COLO668 (cell line): ENCODE measurements around the gene ZNF490.
A peak's percentile ranks its signal among the peaks of the same experiment; 100 is the strongest.
"Not testable (repeated sequence)": the region's sequence is repeated elsewhere in the genome, so short reads cannot be mapped to it uniquely, and the experiment has no call there.

Experiments
- DNase-seq: peaks from one replicate; lab custom pipeline; 2025; ENCODE audit not compliant: unreplicated experiment; lab: John Stamatoyannopoulos, UW

ZNF490 gene

GRCh38 chr19:12623361-12624031 lies 12.9 kb upstream of the ZNF490 start:
- DNase-seq: no peak

GRCh38 chr19:12621253-12622024 lies 10.8 kb upstream of the ZNF490 start:
- not testable (repeated sequence) for DNase-seq

GRCh38 chr19:12617646-12618045 lies 7.0 kb upstream of the ZNF490 start:
- DNase-seq: no peak

- peak; percentile 55 for DNase-seq
These were observed 717 bp upstream of the ZNF490 start for GRCh38 chr19:12611361-12611699.

- DNase-seq: no peak
These were observed 3.0 kb downstream of the ZNF490 start for GRCh38 chr19:12607631-12608030.

- DNase-seq: no peak
These were observed 3.8 kb downstream of the ZNF490 start for GRCh38 chr19:12606796-12607195.

- no peak for DNase-seq
These were observed 6.9 kb downstream of the ZNF490 start for GRCh38 chr19:12603714-12604113.

GRCh38 chr19:12597594-12597993 lies 13.0 kb downstream of the ZNF490 start:
- no peak for DNase-seq

- DNase-seq: no peak
These were observed 13.6 kb downstream of the ZNF490 start for GRCh38 chr19:12596927-12597548.

- no peak for DNase-seq
These were observed 14.1 kb downstream of the ZNF490 start for GRCh38 chr19:12596485-12596884.

GRCh38 chr19:12581100-12581499 lies 29.5 kb downstream of the ZNF490 start:
- no peak for DNase-seq

GRCh38 chr19:12580180-12580694 lies 30.4 kb downstream of the ZNF490 start:
- DNase-seq: no peak

- DNase-seq: no peak
These were observed 32.0 kb downstream of the ZNF490 start for GRCh38 chr19:12578641-12579040.

- peak; percentile 84 for DNase-seq
These were observed 36.6 kb downstream of the ZNF490 start for GRCh38 chr19:12574036-12574435.

GRCh38 chr19:12567951-12568350 lies 42.7 kb downstream of the ZNF490 start:
- no peak for DNase-seq

GRCh38 chr19:12566380-12566779 lies 44.2 kb downstream of the ZNF490 start:
- not testable (repeated sequence) for DNase-seq

GRCh38 chr19:12564016-12564664 lies 46.5 kb downstream of the ZNF490 start:
- DNase-seq: peak; percentile 88

- DNase-seq: no peak
These were observed 55.1 kb downstream of the ZNF490 start for GRCh38 chr19:12555456-12555930.

- peak; percentile 94 for DNase-seq
These were observed 59.4 kb downstream of the ZNF490 start, which contains the start of gene ZNF564 for GRCh38 chr19:12551060-12551832. TSS of gene ZNF564 (minus strand) at chr19:12551482. CDS start at chr19:12551332, 150 bp downstream.

- no peak for DNase-seq
These were observed 63.7 kb downstream of the ZNF490 start for GRCh38 chr19:12546903-12547302.
